HG03571 (cell line): ENCODE data around the gene ADAMTS3.

Source experiments
- ATAC-seq: cut with Tn5 transposase; IDR thresholded peaks from one replicate; pipeline ENCODE4 v1.9.1; 2021; ENCODE audit not compliant: unreplicated experiment

The ADAMTS3 gene

DNA sequence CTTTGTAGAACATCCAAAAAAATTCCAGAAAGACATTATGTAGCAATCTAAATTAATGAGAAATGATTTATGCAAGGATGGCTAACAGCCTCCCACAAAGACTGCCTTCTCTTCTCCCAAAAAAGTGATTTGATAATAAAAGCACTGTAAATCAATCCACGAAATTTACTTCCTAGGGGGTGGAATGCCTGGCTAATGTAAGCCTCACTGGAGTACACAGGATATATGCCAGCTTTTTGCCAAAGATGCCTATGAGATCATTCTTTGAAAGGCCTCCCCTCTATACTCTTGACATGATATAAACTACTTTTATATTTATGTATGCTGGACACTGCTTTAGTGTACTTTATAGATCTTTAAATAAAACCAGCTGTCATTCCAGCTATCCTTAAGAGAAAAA, 211.1 kb downstream of the ADAMTS3 start:
- ATAC-seq = no peak

- no peak for ATAC-seq
Measured at GRCh38 chr4:72352711-72353110, 216.3 kb downstream of the ADAMTS3 start.

DNA sequence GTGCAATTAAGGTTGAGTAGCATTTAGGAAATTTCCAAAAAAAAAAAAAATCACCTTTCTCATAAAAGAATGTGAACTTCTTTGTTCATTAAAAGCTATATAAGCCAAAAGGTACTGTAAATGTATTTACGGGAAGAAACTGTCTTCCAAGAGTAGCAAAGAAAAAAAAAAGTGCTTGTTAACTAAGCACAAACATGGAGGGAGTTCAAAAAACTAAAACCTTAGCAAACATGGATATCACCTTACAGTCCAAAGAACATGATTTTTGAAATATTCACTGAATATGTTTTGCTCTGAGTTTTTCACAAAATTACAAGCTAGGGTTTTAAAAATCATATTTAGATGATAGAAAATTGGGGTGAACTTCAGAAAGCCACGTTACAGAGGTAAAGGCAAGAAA, 217.5 kb downstream of the ADAMTS3 start:
- ATAC-seq = no peak

DNA sequence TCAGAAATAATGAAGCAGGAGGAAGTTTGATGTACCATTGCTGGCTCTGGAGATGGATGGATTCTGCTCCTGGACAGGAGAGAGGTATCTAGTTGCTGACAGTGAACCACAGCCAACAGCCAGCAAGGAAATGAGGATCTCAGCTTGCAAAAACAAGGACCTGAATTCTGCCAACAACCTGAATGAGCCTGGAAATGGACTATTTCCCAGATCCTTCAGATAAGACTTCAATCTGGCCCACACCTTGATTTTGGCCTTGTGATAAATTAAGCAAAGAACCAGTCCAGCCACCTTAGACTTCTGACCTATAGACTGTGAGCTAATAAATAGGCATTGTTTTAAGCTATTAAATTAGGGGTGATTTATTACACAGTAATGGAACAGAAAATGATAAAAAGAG, 220.3 kb downstream of the ADAMTS3 start:
- ATAC-seq = no peak

DNA sequence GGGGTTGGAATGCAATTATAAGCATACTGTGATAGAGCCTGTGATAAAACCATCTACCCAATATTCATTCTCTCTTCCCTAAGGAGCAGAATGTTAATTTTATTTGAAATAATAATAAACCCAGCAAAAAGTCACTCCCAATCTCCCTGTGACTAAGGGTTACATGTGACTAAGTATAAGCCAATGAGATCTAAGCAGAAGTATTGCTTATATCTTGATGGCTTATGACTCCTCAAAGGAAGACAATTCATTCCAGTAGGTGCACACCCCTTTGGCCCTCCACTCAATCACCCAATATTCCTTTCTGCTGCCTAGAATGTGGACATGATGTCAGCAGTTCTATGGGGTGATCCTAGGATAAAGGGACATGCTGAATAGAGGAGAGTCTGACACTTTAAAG, 224.6 kb downstream of the ADAMTS3 start:
- ATAC-seq = no peak

GRCh38 chr4:72341432-72341820, 227.6 kb downstream of the ADAMTS3 start:
- no peak for ATAC-seq

GRCh38 chr4:72340803-72341431, 228.1 kb downstream of the ADAMTS3 start:
- ATAC-seq = no peak

DNA sequence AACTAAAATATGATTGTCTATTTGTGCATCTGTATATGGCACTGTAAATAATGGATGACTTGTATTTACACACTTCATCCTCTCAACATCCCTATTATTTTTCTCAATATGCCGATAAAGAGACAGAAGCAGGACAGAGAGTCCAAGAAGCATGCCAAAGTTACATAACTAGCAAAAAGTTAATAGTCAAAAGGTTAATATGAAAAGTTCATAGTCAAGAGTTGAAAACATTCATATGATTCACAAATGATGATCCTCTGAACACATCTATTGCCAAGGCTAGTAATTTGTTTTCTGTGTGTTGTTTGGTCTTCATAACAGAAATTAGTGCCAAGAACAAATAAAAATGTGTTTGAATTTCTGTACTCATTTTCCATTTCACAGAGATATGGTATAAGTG, 231.0 kb downstream of the ADAMTS3 start:
- no peak for ATAC-seq

DNA sequence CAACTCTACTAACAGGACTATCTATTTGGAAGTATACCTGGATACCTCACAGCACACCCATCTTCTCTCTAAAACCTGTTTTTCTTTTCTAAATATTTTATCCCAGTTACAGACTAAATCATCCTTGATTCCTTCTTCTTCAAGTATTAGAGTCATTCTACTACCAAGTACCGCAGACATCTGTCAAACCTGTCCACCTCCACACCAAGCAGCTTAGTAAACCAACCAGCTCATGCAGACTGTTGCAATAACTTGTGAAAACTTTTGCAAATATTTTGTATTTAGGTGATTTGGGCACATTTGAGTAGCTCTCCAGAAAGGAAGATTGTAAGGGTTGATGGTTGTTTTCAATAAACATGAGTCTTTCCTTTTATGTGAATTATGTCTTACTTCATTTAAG, 238.6 kb downstream of the ADAMTS3 start:
- no peak for ATAC-seq

DNA sequence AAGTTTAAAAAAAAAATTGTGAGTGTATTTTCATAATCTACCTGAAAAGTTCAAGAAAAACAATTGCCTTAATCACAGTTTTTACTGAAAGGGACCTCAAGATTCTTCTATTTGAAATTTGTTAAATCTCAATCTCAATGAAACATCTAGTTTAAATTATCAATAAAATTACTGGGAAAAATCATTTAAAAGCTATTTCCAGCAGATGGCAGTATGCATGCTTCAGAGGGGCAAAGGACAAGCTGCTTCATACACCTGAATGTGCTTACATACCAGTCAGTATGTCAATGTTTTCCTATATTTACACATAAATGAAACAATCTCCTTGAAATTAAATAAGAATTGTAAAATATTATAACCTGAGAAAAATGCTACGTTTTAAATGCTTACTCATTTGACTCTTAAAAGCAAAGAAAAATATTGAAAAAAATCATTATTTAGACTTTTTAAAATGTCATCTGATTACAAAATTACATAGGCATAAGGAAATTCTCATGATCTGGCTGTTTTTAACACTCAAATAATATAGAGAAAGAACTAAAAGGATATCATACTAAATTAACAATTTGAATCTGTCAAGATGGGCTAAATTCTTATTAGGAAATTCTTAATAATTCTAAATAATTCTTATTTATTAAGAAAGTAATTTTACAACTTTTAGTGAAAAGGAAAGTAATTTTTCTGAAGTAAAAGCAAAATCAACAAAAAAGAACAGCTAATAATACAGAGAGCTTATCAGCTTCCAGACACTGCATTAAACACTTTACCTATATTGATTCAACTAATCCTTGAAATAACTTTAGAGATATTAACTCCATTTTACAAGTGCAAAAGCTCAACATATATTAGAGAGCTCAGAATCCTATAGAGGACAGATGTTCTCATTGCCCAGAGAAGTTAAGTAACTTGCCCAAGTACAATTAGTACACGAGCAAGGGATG, 242.1 kb downstream of the ADAMTS3 start:
- no peak for ATAC-seq

- ATAC-seq = no peak
Measured at GRCh38 chr4:72325215-72325614, 243.8 kb downstream of the ADAMTS3 start.

GRCh38 chr4:72323227-72323626, 245.8 kb downstream of the ADAMTS3 start:
- ATAC-seq = no peak

DNA sequence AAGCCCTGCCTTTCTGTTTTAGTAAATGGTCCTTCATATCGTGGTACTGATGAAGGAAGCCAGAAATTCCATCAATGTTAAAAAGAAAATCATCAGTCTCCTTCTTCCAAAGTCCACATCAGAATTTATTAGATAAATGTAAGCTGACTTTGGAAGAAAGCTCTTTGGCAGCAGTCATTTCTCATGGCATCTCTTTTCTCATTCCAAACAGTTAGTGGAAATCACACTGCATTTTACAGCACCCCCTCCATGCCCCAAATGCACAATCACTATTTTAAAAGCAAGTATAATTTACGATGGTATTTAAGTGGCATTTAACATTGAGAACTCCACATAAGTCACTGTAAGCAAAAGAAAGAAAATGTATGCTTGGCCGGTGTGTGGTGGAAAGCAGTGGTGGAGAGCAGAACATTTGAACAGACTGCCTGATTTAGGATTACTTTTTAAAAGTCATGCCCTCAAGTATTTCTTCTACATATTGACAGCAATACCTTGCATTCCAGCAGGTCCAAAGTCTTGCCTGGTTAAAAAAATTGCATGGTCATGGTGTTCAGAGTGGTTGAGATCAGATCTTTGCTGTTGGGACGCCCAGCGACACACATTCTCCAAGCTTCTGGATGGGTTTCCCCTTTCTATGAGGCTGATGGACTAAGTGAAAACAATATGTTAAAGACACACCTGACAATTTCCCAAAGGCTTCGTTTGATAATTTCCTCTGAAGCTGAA, 248.6 kb downstream of the ADAMTS3 start:
- ATAC-seq = no peak

GRCh38 chr4:72319601-72320021, 249.4 kb downstream of the ADAMTS3 start:
- ATAC-seq = no peak

GRCh38 chr4:72318421-72319170, 250.4 kb downstream of the ADAMTS3 start:
- no peak for ATAC-seq

DNA sequence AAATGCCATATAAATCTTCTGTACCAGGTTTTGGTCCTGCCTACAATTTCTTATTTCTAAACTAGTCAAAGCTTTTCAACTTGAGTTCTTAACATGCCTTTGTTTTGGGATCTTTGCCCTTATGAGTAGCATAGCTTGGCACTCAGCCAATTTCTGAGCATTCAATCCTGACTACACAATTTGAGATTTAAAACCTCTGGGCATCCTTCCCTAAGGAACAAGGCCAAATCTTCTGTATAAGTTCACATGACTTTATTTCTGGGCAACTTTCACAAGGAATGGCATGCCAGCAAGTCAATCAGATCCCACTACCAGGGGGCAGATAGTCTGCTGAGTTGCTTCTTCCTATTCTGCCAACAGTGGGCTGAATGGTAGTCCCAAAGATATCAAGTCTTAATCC, 254.2 kb downstream of the ADAMTS3 start:
- ATAC-seq = no peak

- ATAC-seq = no peak
Measured at GRCh38 chr4:72313121-72313520, 255.9 kb downstream of the ADAMTS3 start.

DNA sequence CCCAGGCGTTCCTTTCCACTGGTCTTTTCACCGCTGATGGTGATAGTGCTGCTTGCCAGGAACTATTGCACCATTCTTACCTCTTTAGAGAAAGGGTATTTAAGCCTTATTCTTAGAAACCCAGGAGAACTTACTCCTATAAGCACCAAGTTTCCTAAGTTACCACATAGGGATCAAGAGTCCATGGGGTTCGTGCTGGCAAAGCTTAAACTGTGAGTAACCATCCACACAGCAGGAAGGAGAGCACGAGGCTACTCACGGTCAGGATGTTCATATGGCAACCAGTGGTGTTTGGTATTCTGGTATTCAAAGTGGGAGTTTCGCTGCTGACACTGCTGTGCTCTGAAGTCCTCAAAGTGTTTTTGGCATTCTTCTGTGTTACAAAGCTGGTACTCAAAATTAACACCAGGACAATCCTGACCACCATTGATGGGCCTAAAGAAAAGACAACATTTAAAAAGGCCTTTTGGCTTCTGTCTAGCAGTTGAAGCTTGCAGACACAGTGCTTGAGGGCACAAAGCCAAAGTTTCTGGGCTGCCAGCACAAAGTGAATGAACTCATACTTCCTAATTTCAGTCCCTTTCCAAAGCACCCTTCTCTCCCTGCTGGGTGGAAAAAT, 256.9 kb downstream of the ADAMTS3 start:
- ATAC-seq = no peak

DNA sequence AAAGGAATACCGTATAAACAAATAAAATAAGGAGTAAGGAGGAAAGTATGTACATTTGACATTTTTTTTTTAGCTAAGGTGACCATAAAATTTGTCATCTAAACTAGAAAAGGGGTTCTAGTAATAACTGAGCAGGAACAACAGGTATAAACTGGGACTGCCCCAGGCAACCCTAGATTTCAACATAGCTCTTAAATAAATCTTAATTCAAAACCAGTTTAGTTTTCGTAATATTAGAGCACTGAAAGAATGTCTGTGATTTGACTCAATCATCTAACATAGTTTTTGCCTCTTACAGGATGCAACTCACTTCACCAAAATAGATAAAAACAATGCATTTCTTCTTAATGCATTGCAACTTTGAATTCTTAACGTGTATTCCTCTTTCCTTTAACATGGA, 257.7 kb downstream of the ADAMTS3 start:
- no peak for ATAC-seq

DNA sequence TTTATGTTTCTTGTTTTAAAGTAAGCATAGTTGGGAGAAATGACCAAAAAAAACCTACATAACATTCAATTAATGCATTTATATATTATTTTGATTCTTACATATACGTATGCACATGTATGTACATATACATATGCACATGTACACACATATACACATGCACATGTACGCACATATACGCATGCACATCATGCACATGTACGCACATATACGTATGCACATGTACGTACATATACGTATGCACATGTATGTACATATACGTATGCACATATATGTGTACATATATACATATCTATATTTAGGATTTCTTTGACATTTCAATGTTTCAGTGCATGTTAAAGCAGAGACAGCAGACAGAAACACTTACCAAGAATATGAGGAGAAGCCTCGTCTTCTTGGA, 263.4 kb downstream of the ADAMTS3 start:
- ATAC-seq = no peak

DNA sequence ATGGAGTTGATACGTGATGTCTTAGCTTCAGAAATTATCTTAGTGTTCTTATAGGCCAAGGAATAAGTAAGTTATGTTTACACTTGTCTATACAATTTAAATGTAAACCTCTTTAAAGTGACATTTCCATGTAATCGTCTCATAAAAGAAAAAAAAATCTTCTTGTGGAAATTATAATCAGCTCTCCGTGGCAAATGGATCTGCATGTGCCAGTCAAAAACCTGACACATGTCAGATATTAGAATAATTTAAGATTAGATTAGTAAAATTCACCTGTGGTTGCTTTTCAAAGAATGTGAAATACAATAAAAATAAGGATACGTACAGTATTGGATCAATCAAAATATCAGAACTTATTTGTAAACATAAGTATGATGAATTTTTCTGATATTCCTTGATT, 263.9 kb downstream of the ADAMTS3 start:
- no peak for ATAC-seq
